GM19438 (cell line): ENCODE measurements around the gene MS4A6A.
"Not testable (repeated sequence)": the region's sequence is repeated elsewhere in the genome, so short reads cannot be mapped to it uniquely, and the experiment has no call there.

Experiments
- ATAC-seq: cut with Tn5 transposase; IDR thresholded peaks from one replicate; pipeline ENCODE4 v1.9.1; 2021; ENCODE audit warnings: low read depth; ENCODE audit not compliant: unreplicated experiment

MS4A6A gene, protein sequence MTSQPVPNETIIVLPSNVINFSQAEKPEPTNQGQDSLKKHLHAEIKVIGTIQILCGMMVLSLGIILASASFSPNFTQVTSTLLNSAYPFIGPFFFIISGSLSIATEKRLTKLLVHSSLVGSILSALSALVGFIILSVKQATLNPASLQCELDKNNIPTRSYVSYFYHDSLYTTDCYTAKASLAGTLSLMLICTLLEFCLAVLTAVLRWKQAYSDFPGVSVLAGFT

DNA sequence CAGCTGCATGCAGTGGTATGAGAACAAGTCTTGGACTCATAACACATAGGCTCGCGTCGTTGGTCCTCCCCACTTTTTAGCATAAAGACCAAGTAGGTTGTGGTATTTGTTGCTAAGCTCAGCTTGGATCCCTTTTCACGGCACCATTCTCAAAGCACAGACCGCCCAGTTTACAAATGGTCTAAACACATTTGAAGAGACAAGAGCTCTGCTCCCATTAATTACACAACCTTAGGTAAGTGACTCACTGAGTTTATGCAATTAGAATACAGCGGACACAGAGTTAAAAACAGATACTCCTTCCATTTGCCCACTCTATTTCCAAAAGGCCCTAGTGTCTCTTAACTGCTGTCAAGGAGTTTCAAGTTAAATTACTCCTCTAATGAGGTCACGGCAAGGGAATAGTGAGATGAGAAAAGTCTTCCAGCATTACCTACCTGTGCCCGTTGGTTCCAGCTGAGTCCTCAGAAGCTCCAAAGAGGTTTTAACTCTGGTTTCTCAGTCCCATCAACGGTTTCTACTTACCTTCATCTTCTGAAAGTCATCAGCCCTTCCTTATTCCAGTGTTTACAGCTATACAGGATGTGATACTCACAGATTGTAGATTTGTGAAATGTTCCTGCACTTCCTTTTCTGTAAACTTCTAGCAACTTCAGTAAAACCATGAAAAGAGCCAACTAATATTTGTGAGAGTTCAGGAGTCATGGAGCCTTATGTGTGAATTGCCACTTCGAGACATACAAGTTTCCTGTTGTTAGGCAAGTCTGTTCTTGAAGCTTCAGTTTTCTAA is at the start of gene MS4A6A:
Gene MS4A6A (minus strand): TSS at position 543 of the 790 bp plus-strand sequence. CDS start 1,356 bp downstream, outside the sequence.
- no peak for ATAC-seq

DNA sequence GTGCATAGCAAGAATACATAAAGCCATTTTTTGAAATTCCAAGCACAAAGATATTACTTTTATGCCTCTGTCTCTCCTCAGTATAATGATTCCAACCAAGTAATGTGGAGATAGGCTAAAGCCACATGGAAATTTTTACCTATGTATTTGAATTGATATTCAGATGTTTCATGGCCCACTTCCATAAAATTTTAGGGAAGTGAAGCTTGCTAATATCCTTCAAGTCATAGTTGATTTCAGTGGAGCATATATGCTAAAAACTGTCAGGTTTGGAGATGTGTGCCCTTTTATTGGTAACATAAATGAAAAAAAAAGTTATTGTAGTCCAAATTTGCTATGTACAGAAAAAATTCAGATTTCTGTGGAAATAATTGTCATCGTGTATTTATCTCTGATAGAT is 47.8 kb upstream of the MS4A6A start:
- no peak for ATAC-seq

DNA sequence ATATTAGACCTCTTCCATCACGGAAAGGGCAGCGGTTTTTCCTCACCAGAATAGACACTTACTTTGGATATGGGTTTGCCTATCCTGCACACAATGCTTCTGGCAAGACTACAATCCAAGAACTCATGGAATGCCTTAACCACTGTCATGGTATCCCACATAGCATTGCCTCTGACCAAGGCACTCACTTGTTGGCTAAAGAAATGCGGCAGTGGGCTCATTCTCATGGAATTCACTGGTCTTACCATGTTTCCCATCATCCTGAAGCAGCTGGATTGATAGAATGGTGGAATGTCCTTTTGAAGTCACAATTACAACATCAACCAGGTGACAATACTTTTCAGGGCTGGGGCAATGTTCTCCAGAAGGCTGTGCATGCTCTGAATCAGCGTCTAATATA is 39.3 kb upstream of the MS4A6A start:
- no peak for ATAC-seq

DNA sequence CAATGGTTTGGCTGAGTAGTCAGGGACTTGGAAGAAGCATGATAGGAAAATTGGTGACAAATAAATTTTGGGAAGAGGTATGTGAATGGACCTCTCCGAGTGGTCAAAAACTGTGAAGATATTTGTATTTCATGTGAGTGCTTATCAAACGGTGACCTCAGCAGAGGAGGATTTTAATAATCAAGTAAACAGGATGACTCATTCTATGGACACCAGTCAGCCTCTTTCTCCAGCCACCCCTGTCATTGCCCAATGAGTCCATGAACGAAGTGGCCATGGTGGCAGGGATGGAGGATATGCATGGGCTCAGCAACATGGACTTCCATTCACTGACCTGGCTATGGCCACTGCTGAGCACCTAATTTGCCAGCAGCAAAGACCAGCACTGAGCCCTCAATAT is 38.8 kb upstream of the MS4A6A start:
- ATAC-seq, result no peak

DNA sequence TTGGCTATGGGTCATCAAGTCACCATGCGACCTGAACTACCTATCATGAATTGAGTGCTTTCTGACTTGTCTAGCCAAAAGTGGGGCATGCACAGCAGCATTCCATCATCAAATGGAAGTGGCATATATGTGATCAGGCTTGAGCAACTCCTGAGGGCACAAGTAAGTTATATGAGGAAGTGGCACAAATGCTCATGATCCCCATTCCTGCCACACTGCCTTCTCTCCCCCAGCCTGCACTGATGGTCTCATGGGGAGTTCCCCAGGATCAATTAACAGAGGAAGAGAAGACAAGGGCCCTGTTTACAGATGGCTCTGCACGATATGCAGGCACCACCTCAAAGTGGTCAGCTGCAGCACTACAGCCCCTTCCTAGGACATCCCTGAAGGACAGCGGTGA is 38.3 kb upstream of the MS4A6A start:
- no peak for ATAC-seq

DNA sequence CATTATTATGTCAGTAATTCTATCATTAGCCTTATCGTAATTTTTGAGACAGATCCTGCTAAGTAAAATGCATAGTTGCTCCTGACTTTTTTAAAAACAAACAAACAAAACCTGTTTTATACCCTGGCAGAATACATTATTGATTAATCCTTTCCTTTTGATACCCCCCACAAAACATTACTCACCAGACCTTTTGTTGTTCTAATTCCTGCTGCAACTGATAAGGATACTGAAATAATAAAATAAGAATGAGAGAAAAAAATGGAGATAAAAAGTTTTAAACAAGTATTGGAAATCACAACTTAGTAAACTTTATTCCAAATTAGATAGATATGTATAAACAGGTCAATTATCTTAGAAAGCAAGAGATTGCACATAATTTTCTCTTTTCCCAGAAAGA is 31.5 kb upstream of the MS4A6A start:
- no peak for ATAC-seq

DNA sequence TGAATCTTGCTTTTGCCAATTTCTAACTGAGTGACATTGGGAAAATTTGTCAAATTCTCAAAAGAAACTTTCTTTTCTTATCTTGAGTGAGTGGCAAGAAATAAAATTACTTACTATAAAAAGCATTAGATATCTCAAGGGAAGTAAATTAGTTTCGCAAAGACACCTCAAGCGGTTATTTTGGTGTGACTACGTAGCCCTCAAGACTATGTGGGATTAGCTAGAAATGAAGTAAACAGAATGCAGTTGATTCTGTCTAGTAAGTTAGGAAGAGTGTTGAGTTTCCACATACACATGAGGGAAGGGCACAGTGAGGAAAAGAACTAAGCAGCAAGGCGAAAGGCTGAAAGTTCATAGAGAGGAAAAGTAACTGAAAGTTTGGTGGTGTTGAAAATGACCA is 28.3 kb upstream of the MS4A6A start:
- ATAC-seq, result no peak

DNA sequence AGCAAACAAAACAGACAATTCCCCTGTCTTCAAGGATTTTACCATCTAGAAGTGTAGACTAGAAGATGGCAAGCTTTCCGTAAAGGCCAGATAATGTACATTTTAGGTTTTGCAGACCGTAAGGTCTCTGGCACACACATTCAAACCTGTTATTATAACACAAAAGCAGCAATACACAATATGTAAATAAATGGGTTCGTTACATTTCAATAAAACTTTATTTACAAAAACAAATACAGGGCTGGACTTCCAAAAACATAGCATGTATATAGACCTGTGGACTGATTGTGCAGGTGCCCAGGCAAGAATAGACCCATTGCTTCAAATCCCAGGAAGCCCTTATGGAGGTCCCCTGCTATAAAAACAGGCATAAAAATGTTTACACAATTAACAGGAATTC is 27.1 kb upstream of the MS4A6A start:
- no peak for ATAC-seq

DNA sequence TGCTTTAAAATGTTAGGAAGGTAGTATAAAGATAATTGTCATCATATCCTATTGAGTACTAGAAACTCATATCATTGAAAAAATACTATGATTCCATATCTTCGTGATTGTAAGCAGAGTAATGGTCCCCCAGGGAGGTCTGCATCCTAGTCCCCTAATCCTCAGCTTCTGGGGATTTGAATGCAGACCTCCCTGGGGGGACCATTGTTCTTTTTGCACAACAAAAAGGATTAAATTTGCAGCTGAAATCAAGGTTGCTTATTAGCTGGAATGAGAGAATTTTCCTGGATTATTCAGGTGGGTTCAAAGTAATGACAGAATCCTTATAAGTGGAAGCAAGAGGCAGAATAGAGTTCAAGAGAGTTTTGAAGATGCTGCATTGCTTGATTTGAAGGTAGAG is 26.1 kb upstream of the MS4A6A start:
- no peak for ATAC-seq

DNA sequence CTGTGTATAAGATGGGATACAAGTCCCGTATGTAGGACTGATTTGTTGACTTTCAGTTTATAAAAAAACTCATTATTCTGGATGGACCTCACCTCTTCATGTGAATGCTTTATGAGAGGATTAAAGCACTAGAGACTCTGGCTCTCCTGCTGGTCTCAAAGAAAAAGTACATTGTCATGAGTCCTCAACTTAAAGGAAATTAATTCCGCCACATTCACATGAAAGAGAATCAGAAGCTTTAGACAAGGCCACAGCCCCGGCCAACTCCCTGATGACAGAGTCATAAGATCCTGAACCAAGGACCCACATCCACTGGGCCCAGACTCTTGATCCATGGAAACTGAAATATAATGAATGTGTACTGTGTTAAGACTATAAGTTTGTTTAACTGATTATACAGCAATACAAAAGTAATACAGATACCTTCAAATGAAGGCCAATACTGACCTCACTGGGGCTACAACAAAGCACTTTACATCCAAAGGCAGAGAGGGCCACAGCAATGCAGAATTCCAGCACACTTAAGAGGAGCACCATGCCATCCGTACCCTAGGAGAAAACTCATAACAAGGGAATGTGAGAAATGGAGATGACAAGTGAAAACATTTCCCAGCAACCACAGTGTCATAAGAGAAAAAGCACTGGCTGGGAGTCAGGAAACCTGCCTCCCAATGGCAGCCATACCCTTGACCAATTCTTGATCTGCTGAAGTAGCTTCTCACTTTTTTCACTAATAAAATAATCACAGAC is 25.4 kb upstream of the MS4A6A start:
- ATAC-seq, result no peak

DNA sequence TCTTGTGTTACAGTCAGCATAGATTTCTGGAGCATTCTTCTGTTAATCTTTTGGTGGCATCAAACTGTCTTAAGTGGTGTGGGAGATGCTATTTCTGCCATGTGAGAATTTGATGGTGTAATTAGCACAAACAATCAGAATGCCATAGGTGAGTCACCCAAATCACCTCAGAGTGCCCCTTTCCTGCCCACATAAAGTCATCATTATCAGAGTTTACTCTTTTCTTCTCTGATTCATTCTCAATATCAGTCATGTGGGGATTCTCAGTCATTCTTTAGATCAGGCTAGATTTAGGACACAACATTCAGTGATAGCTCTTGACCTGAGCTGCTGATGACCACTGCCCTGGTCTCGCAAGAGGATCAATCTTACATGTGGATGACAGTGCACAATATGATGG is 23.7 kb upstream of the MS4A6A start:
- no peak for ATAC-seq

DNA sequence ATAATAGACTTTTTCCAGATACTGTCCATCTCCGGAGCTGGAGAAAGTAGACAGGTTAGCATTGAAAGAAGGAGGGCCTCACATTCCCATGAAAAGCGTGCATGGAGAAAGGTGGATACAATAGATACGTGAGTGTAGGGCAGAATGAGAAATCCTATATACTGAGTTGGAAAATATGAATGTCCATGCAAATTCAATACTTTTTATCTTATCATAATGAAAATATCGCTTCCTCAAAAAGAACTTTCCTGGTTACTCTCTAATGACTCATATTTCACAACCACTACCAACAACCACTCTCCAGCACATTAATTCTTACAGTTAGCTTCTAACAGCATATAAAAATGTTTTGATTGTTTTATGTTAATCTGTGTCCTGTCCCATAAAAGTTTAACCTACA is 22.0 kb upstream of the MS4A6A start:
- ATAC-seq, result no peak

DNA sequence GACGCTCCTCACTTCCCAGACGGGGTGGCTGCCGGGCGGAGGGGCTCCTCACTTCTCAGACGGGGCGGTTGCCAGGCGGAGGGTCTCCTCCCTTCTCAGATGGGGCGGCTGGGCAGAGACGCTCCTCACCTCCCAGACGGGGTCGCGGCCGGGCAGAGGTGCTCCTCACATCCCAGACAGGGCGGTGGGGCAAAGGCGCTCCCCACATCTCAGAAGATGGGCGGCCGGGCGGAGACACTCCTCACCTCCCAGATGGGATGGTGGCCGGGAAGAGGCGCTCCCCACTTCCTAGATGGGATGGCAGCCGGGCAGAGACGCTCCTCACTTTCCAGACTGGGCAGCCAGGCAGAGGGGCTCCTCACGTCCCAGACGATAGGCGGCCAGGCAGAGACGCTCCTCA is 18.5 kb upstream of the MS4A6A start:
- ATAC-seq, result not testable (repeated sequence)

DNA sequence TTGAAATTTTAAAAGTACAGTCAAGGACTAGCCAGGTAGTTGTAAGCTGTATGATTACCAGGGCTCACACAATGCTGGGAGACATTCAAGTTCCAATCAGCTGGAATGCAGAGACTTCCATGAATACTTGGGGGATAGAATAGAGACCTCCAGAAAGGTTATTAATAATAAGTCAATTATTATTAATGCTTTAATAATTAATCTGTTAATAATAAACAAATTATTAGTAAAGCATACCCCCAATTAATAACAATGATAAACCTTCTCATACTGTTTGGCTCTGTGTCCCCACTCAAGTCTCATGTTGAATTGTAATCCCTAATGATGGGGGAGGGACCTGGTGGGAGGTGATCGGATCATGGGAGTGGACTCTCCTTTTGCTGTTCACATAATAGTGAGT is 14.6 kb upstream of the MS4A6A start:
- no peak for ATAC-seq

DNA sequence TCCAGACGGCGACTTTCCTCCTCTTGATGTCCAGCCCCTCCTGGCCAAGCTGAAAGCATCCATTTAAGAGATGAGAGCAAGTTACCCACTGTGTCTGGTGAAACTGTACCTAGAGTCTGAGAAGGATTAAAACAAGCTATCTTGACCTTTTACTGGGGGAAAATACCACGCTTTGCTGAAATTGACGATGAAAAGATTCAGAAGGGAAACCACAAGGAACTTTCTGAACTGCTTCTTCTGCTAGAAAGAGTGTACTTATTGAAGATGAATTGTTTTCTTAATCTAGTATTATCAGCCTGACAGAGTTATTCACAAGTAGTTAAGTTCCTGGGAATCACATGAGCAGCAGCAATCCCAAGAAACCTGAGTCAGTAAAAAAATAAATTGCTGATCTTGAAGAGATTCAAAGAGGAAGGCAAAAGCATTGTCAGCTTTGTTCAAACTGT is 13.1 kb upstream of the MS4A6A start:
- peak; percentile 56 for ATAC-seq

DNA sequence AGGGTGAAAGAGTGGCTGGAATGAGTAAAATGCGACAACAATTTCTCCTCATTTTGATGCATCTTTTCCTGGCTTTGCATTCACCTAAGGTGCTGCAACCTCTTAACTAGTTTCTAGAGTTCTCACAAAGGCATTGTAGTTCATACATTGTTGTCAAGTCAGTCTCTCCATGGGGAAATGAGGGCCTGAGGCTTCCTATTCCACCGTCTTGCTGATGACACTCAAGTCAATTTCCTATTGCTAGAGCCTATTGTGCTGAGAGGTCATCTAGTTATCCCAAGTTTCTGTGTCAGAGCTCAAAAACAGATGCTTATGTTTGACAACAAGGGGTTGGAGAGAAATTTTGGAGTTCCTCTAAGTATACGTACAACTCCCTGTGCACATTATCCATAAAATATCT is 11.6 kb upstream of the MS4A6A start:
- ATAC-seq, result no peak

DNA sequence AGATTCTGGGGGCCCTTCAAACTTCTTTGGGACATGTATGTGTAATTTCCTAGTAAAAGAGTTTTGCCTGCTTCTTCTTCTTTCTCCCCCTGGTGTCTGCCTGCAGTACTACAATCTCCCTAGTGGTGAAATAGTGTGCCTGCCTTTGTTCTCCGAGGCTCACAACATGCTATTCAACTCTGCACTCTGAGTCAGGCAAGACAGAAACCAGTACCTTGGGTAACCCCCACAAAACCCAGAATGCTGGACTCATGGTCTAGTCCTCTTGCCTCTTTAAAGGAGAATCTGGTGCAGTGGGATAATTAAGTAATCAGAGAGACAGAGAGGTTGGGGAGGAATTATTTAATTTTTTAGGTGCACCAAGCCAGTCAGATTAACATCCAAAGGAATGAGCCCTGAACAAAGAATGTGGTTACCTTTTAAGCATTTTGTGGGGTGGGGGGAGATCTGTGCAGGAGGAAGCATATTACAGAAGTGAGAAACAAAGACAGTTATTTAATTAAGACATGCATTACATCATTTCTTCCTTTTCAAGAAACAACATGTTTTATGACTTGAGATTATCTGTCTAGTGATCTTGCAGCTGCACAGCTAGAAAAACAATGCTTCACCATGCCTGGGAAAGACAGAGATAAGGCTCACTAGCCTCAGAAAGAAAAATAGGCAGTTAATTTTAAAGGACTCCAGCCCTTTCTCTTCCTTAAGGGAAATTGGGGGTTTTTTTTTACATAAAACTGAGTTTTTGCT is 11.0 kb upstream of the MS4A6A start:
- peak; percentile 81 for ATAC-seq

DNA sequence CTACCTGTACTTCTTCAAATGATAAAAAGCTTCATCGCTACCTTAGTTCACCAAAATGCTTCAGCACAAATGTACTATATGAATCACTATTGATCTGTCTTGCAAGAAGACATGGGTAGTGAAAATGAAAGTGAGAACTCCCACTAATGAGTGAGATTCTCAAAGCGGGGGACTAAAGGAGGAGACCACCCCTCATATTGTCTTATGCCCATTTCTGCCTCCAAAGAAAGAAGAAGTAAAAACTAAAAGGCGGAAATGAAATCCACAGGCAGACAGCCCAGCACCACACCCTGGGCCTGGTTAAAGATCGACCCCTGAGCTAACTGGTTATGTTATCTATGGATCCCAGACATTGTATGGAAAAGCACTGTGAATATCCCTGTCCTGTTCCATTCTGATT is 9.7 kb upstream of the MS4A6A start:
- ATAC-seq, result not testable (repeated sequence)

DNA sequence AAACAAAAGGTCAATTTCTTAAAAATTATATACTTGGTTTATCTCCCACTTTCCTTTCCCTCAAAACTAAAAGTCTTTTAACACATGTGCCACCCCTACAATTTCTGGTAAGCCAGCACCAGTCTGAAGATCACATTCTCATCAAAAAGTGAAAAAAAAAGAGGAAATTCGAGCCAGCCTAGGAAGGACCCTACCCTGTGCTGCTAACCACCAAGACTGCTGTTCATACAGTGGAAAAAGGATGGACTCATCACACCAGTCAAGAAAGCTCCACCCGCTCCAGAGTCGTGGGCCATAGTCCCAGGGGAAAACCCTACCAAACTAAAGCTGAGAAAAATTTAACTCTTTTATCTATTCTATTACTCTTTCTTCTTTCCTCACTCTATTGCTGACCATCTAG is 5.6 kb upstream of the MS4A6A start:
- not testable (repeated sequence) for ATAC-seq

DNA sequence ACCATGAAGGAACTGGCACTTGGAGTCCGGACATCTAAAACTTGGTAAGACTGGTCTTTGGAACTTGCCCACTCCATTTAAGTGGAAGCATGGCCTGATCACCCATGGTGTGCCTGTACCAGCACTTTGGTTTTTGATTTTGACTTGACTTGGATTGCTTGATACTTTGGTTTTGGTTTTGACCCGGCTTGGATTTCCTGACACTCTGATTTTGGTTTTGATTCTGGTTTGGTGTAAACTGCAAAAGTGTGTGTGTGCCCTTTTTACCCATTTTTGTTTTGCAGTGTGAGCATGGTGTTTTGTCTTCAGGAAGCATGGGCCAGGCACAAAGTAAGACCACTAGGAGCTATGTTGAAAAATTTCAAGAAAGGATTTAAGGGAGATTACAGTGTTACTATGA is 3.2 kb upstream of the MS4A6A start:
- ATAC-seq, result not testable (repeated sequence)

DNA sequence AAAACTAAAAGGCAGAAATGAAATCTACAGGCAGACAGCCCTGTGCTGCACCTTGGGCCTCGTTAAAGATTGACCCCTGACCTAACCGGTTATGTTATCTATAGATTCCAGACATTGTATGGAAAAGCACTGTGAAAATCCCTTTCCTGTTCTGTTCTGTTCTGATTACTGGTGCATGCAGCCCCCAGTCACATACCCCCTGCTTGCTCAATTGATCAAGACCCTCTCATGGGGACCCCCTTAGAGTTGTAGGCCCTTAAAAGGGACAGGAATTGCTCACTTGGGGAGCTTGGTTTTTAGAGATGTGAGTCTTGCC is 2.6 kb upstream of the MS4A6A start:
- not testable (repeated sequence) for ATAC-seq
